ENCODE data around the gene DNAH2.

Gene DNAH2

GRCh38 chr17:7767405-7768021, 50.0 kb downstream of the DNAH2 start:
- H3K9me3 ChIP-seq (replicated peaks; ENCODE audit: insufficient read depth, low read length) = no peaks in the 10 kb centered on the region
- no peaks in the 10 kb centered on the region for H3K36me3 ChIP-seq (replicated peaks; ENCODE audit: insufficient read depth, low read length)
- H3K4me2 ChIP-seq (ENCODE audit: low read depth, low read length) = no peak overlapping the region
- H3K79me2 ChIP-seq (ENCODE audit: low read length) = no peaks in the 10 kb centered on the region
- peaks cover 88% of the 10 kb centered on the region for H3K27me3 ChIP-seq (replicated peaks; ENCODE audit: insufficient read depth, low read length)
- H3K4me3 ChIP-seq (ENCODE audit: low read length) = no peak overlapping the region
- H2AFZ ChIP-seq (ENCODE audit: low read length) = no peak overlapping the region
- no peaks in the 10 kb centered on the region for H3F3A ChIP-seq (ENCODE audit: insufficient read depth, low read length)
- no peaks in the 10 kb centered on the region for H3K4me1 ChIP-seq (ENCODE audit: low read length)
- H3K27ac ChIP-seq (ENCODE audit: low read length) = no peak overlapping the region
- DNase-seq = no peak
- H3K9ac ChIP-seq (ENCODE audit: low read length) = no peak overlapping the region
- H3K9me2 ChIP-seq (replicated peaks; ENCODE audit: insufficient read depth, low read length) = no peaks in the 10 kb centered on the region
- H4K20me1 ChIP-seq (ENCODE audit: insufficient read depth, low read length) = no peaks in the 10 kb centered on the region
- TF ChIP-seq EZH2phosphoT487 (IDR thresholded peaks at IDR 0.05; ENCODE audit: low read length) (no peak), EZH2 (optimal IDR thresholded peaks at IDR 0.05; ENCODE audit: low read depth, low read length) (no peak), CTCF (IDR thresholded peaks at IDR 0.05; ENCODE audit: low read length) (no peak)

GRCh38 chr17:7769854-7770253, 52.3 kb downstream of the DNAH2 start:
- Histone ChIP-seq H3K4me1 (ENCODE audit: low read length) (no peaks in the 10 kb centered on the region), H3K79me2 (ENCODE audit: low read length) (no peaks in the 10 kb centered on the region), H4K20me1 (ENCODE audit: insufficient read depth, low read length) (no peaks in the 10 kb centered on the region), H3K4me3 (ENCODE audit: low read length) (no peak overlapping the region), H3K9me2 (replicated peaks; ENCODE audit: insufficient read depth, low read length) (no peaks in the 10 kb centered on the region), H3K27me3 (replicated peaks; ENCODE audit: insufficient read depth, low read length) (peaks cover 94% of the 10 kb centered on the region), H2AFZ (ENCODE audit: low read length) (no peak overlapping the region), H3F3A (ENCODE audit: insufficient read depth, low read length) (no peaks in the 10 kb centered on the region), H3K9ac (ENCODE audit: low read length) (no peak overlapping the region), H3K9me3 (replicated peaks; ENCODE audit: insufficient read depth, low read length) (no peaks in the 10 kb centered on the region), H3K36me3 (replicated peaks; ENCODE audit: insufficient read depth, low read length) (no peaks in the 10 kb centered on the region), H3K4me2 (ENCODE audit: low read depth, low read length) (no peak overlapping the region), H3K27ac (ENCODE audit: low read length) (no peak overlapping the region)
- TF ChIP-seq EZH2 (optimal IDR thresholded peaks at IDR 0.05; ENCODE audit: low read depth, low read length) (no peak), CTCF (IDR thresholded peaks at IDR 0.05; ENCODE audit: low read length) (no peak), EZH2phosphoT487 (IDR thresholded peaks at IDR 0.05; ENCODE audit: low read length) (no peak)
- DNase-seq = no peak

GRCh38 chr17:7774055-7774521, 56.5 kb downstream of the DNAH2 start:
- H3K4me2 ChIP-seq (ENCODE audit: low read depth, low read length) = no peak overlapping the region
- H3K27ac ChIP-seq (ENCODE audit: low read length) = no peak overlapping the region
- no peaks in the 10 kb centered on the region for H3K9me2 ChIP-seq (replicated peaks; ENCODE audit: insufficient read depth, low read length)
- H3F3A ChIP-seq (ENCODE audit: insufficient read depth, low read length) = no peaks in the 10 kb centered on the region
- H3K9me3 ChIP-seq (replicated peaks; ENCODE audit: insufficient read depth, low read length) = no peaks in the 10 kb centered on the region
- no peak overlapping the region for H3K4me3 ChIP-seq (ENCODE audit: low read length)
- no peak for DNase-seq
- H3K9ac ChIP-seq (ENCODE audit: low read length) = no peak overlapping the region
- H3K79me2 ChIP-seq (ENCODE audit: low read length) = no peaks in the 10 kb centered on the region
- no peaks in the 10 kb centered on the region for H4K20me1 ChIP-seq (ENCODE audit: insufficient read depth, low read length)
- H3K27me3 ChIP-seq (replicated peaks; ENCODE audit: insufficient read depth, low read length) = peaks cover 99% of the 10 kb centered on the region
- TF ChIP-seq EZH2 (optimal IDR thresholded peaks at IDR 0.05; ENCODE audit: low read depth, low read length) (no peak), CTCF (IDR thresholded peaks at IDR 0.05; ENCODE audit: low read length) (no peak), EZH2phosphoT487 (IDR thresholded peaks at IDR 0.05; ENCODE audit: low read length) (no peak)
- no peak overlapping the region for H2AFZ ChIP-seq (ENCODE audit: low read length)
- no peaks in the 10 kb centered on the region for H3K4me1 ChIP-seq (ENCODE audit: low read length)
- no peaks in the 10 kb centered on the region for H3K36me3 ChIP-seq (replicated peaks; ENCODE audit: insufficient read depth, low read length)

All from MM.1S (cell line).